ENCODE measurements around the gene SERPINA4.

Gene SERPINA4

GRCh38 chr14:94613720-94614644 lies 52.7 kb downstream of the SERPINA4 start:
- DNase-seq (ENCODE audit: low read depth) = no peak
- no peak for TF ChIP-seq CTCF (IDR thresholded peaks at IDR 0.05; ENCODE audit: control insufficient read depth, extremely low read depth, insufficient read depth)
- H3K4me3 ChIP-seq (ENCODE audit: low read depth, low read length) = no peak overlapping the region

GRCh38 chr14:94614802-94615201 lies 53.6 kb downstream of the SERPINA4 start:
- no peak overlapping the region for H3K4me3 ChIP-seq (ENCODE audit: low read depth, low read length)
- DNase-seq (ENCODE audit: low read depth) = no peak
- TF ChIP-seq CTCF (IDR thresholded peaks at IDR 0.05; ENCODE audit: control insufficient read depth, extremely low read depth, insufficient read depth) = no peak

- TF ChIP-seq CTCF (IDR thresholded peaks at IDR 0.05; ENCODE audit: control insufficient read depth, extremely low read depth, insufficient read depth) = no peak
- DNase-seq (ENCODE audit: low read depth) = no peak
- H3K4me3 ChIP-seq (ENCODE audit: low read depth, low read length) = no peak overlapping the region
Measured at GRCh38 chr14:94615254-94615653, 54.0 kb downstream of the SERPINA4 start.

- TF ChIP-seq CTCF (IDR thresholded peaks at IDR 0.05; ENCODE audit: control insufficient read depth, extremely low read depth, insufficient read depth) = no peak
- DNase-seq (ENCODE audit: low read depth) = no peak
- no peak overlapping the region for H3K4me3 ChIP-seq (ENCODE audit: low read depth, low read length)
Measured at GRCh38 chr14:94615823-94616570, 54.8 kb downstream of the SERPINA4 start.

- DNase-seq (ENCODE audit: low read depth) = no peak
- TF ChIP-seq CTCF (IDR thresholded peaks at IDR 0.05; ENCODE audit: control insufficient read depth, extremely low read depth, insufficient read depth) = no peak
- H3K4me3 ChIP-seq (ENCODE audit: low read depth, low read length) = no peak overlapping the region
Measured at GRCh38 chr14:94617366-94617941, 56.2 kb downstream of the SERPINA4 start.

GRCh38 chr14:94617988-94618822 lies 57.0 kb downstream of the SERPINA4 start:
- no peak for DNase-seq (ENCODE audit: low read depth)
- no peak for TF ChIP-seq CTCF (IDR thresholded peaks at IDR 0.05; ENCODE audit: control insufficient read depth, extremely low read depth, insufficient read depth)
- H3K4me3 ChIP-seq (ENCODE audit: low read depth, low read length) = no peak overlapping the region
